Amygdala (tissue), 56 donors: ENCODE results near the gene SPNS3.
A peak's percentile ranks its signal among the peaks of the same experiment; 100 is the strongest.

ENCODE experiments used
- DNase-seq, 56 donors: peaks; one replicate each; lab custom pipeline; 2025; lab: John Stamatoyannopoulos, UW

SPNS3 gene

GRCh38 chr17:4426499-4427208 lies 7.1 kb upstream of the SPNS3 start:
- DNase-seq = no peak

DNA sequence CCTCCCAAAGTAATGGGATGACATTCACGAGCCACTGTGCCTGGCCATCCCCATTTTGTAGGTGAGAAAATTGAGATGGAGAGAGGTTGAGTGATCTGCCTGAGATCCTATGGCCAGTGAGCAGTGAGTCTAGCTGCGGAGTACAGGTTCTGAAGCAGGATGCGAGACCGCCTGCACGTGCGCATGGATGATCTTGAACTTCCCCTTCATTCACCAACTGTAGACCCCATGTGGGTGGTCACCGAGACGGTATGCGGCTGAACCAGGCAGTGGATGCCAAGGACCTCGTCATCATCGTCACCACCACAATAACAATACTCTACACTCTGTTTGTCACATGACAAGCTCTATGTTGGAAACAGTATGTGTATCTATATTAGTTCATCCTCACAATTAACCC lies 6.2 kb upstream of the SPNS3 start:
- DNase-seq = no peak

DNA sequence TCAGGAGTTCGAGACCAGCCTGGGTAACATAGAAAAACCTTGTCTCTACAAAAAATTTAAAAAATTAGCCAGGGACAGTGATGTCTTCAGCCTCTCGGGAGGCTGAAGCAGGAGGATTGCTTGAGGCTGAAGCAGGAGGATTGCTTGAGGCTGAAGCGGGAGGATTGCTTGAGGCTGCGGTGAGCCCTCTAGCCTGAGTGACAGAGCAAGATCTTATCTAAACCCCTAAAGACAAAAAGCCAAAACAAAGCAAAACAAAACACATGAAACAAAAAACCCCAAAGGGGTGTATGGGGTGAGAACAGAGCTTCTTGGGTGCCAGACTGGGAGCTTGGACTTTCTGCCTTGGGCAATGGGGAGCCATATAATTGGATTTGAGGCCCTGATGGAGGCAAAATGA lies 2.6 kb downstream of the SPNS3 start:
- no peak for DNase-seq

- peak in 10 of 56 donors; percentile 3 to 58 (median 12) for DNase-seq
These were observed 3.1 kb downstream of the SPNS3 start for GRCh38 chr17:4436846-4437245.

- DNase-seq = no peak
These were observed 4.6 kb downstream of the SPNS3 start for GRCh38 chr17:4438162-4438944.

GRCh38 chr17:4440021-4440420 lies 6.3 kb downstream of the SPNS3 start:
- no peak for DNase-seq

DNA sequence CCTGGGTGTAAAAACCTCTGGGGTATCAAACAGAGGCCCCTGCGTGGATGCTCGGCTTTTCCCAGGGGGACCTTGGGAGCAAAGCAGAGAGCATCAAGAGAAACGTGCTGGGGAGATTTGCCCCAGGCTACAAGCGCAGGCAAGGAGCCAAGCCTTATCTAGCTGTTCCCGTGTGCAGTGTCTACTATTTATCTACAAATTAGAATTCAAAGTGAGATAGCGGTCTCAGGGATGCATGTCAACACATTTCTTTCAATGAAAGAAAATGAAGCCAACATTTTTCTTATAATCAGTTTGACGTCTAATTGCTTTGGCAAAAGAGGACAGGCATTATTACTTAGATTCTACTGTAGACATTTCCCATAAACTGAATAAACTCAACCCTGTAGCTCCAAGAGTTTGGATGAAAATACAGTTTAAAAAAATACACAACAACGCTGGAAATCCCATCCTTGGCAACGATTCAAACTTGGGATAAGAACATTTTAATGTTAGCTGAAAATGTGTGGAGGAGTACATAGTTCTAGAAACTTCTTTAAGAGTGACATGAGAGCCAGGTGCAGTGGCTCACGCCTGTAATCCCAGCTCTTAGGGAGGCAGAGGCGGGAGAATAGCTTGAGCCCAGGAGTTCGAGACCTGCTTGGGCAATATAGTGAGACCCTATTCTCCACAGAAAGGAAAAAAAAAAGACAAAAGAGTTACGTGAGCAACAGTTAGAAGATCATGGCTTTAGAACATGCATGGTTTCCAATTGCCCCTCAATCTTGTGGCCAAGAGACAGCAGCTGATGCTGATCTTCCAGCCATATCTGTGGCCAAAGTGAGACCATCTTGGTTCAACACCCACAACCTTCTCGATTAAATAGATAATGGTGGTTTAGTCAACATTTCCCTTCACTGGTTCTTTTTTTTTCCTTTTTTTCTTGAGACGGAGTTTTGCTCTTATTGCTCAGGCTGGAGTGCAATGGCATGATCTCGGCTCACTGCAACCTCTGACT lies 7.2 kb downstream of the SPNS3 start:
- DNase-seq = no peak

GRCh38 chr17:4442582-4442981 lies 8.8 kb downstream of the SPNS3 start:
- DNase-seq = no peak

GRCh38 chr17:4443476-4443875 lies 9.7 kb downstream of the SPNS3 start:
- DNase-seq = no peak

- peak in 6 of 56 donors; percentile 7 to 34 (median 18) for DNase-seq
These were observed 11.2 kb downstream of the SPNS3 start for GRCh38 chr17:4444782-4445473.

DNA sequence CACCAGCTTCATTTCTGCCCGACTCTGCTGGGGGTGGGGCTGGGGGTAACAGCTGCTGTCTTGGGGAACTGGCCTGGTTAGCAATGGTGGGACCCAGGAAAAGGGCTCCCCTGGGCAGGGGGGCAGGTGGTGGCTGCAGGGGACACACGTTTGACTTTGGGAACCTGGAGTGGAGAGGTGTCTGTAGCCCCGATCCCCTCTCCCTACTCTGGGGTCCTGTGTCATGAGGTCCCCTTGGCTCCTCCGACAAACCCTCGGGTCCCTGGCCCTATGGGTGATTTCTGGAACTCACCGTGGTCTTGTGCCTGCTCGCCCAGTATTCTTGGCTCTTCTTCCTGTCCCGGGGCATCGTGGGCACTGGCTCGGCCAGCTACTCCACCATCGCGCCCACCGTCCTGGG lies 12.0 kb downstream of the SPNS3 start:
- DNase-seq = no peak

DNA sequence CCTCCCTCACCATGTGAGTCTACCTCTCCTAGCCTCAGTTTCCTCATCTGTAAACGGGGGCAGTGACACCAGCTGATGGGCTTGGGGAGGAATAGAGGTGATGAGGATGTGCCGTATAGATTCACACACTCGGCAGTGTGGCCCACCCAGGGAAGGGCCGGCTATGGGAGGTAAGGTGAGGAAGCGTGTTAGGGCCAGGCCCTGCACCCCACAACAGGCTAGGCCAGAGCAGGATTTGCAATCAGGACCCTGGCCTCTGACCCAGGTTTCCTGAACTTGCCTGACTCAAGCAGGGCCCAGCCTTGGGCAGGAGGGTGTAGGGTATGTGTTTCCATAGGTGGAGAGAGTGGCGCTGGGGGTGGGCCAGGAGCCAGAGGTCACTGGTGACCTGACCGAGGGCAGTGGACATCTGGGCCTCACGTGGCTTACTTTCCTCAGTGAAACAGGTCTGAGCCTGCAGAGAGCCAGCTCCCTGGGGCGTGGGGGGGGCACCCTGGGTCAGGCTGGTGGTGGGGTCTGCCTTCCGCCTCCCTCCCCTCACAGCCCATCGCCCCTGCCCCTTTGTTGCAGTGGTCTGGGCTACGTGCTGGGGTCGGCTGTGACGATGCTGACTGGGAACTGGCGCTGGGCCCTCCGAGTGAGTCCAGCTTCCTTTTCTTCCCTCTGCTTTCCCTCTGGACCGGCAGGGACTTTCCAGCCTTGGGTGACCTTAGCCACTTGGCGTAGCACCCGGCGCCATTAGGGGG lies 12.8 kb downstream of the SPNS3 start:
- no peak for DNase-seq

GRCh38 chr17:4448197-4448980 lies 14.6 kb downstream of the SPNS3 start:
- no peak for DNase-seq

GRCh38 chr17:4449736-4450135 lies 16.0 kb downstream of the SPNS3 start:
- no peak for DNase-seq

DNA sequence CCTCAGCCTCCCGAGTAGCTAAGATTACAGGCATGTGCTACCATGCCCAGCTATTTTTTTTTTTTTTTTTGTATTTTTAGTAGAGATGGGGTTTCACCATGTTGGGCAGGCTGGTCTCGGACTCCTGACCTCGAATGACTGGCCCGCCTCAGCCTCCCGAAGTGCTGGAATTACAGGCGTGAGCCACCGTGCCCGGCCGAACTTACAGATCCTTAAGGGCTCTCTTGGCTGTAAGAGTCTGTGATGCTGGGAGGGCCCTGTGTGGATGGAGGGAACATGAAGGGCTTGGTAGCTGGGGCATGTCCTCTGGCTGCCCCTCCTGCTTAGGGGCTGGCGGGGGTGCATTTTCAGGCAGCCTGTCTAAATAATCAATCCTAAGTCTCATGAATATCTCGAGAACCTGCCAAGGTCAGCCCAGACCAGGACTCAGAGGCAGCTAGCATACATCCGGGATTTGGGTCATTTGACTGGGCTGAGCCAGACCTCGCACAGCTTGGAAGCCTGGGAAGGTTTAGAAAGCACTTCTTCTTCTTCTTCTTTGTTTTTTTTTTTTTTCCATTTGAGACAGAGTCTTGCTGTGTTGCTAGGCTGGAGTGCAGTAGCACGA lies 17.1 kb downstream of the SPNS3 start:
- no peak for DNase-seq

DNA sequence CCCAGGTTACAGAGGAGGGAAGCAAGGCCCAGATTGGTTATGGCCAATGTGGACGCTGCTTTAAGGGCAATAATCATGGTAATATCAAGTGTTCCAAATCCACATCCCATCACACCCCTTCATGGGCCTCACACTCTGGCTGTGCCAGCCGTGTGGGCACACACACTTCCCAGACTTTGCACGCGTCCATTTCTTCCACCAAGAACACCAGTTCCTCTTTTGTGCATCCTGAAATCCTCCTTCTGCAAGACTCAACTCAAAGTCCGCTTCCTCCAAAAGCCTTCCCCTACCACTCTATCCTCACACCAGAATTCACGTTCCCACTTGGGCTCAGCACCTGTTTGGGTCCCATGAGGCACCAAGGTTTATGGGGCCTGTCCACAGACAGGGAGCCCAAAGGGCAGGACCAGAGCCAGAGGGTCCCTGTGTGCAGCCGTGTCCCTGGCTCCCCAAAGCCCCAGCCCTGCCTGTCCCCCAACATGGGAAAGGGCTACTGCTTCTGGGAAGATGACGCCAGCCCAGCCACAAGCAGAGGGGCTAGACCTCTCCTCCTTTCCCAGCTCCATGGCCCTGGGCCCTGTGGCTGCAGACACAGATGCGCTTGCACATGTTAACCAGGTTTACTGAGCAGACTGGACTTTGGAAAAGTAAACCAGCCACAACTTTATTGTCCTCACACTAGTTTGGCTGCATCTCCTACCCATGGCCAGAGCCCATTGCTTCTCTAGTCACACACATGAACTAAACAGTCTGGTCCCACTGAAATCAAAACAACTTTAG lies 20.3 kb downstream of the SPNS3 start:
- no peak for DNase-seq

GRCh38 chr17:4460661-4461060 lies 26.9 kb downstream of the SPNS3 start:
- DNase-seq = no peak
